NCI-H1436 (cell line): Measurements from ENCODE around the gene PCYOX1L.

Experiments
- DNase-seq: peaks from one replicate; lab custom pipeline; 2025; lab: John Stamatoyannopoulos, UW

Gene PCYOX1L

GRCh38 chr5:149367972-149368645 lies 10.3 kb downstream of the PCYOX1L start:
- no peak for DNase-seq

DNA sequence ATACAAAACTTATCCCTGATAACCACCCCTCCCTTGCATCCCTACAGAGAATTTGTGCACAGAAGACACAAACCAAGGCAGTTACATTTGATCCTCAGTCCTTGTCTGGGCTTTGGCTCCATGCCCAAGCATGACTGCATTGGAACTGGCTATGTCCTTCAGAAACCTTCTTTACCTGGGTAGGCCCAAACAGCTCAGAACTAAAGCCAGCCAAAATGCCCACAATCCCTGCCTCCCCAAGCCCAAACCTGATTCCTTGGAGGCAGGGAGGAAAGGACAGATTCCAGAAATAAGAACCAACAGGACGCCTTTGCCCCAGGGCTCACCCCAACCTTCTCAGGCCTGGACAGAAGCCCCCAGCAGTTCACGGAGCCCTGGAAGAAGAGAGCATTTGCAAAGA lies 13.0 kb downstream of the PCYOX1L start:
- no peak for DNase-seq

DNA sequence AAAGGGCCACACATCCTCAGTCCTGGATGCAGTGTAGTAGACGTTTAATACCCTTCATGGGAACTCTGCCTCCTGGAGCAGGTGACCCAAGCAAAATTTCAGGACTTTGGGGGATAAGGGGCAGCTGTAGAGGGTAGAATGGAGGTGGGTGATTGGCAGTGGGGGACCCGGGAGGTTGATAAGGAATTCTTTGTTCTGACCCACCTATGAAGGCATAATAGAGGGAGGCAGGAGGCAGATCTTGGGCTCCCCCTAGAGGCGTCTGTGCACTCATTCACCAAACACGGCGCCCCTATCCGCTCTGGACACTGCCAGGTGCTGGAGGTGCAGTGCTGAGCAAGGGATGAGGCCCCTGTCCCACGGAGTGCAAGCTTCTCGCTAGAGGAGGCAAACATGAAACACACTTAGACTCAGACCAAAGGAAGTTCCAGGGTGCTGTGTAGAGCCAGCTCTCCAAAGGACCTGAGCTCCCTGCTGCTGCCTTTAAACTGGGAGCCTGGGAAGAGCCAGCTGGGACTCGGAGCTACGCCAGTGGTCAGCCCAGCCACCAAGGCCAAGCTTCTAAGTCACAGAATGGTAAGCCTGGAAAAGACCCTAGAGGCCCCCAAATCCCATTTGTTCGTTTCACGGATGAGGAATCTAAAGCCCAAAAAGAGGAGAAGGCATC lies 13.6 kb downstream of the PCYOX1L start:
- DNase-seq, result peak; percentile 54

DNA sequence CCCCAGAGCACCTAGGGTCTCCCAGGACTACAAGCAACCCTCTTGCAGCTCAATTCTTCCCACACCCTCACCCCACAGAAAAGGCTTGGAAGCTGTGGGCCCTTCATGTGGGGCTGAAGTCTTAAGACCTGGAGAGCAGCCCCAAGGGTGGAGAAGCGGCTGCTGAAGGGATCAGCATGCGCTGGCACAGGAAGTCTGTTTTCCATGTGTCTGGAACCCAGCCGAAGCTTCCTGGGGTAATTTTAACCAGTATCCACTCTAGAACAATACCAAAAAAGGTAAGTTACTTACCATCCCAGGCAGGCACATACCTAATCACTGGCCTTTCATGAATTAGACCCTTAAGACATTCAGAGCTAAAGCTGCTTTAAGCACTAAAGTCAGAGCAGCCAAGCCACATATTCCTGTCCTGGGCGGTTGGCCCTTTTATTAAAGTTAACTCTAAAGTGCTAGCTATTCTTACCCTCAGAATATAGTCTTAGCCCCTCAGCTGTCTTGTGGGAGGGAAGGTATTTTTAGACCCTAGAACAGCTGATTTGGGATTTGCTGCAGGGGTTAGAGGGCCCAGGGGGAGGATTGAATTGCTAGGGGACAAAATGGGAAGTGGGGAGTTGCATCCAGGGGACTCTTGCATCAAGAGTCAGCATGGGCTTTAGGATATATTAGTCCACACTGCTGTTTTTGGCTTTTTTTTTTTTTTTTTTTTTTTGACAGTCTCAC lies 14.4 kb downstream of the PCYOX1L start:
- no peak for DNase-seq

DNA sequence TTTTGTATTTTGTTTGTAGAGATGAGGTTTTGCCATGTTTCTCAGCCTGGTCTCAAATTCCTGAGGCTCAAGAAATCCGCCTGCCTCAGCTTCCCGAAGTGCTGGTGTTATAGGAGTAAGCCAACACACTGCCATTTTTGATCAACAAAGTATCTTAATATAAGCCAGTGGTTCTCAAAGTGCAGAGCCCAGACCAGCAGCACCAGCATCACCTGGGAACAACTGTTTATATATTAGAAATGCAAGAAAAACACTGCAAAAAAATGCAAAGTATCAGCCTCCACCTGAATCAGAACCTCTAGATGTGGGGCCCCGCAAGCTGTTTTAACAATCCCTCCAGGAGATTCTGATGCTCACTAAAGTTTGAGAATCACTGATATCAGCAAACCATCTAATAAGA lies 15.1 kb downstream of the PCYOX1L start:
- DNase-seq, result no peak

DNA sequence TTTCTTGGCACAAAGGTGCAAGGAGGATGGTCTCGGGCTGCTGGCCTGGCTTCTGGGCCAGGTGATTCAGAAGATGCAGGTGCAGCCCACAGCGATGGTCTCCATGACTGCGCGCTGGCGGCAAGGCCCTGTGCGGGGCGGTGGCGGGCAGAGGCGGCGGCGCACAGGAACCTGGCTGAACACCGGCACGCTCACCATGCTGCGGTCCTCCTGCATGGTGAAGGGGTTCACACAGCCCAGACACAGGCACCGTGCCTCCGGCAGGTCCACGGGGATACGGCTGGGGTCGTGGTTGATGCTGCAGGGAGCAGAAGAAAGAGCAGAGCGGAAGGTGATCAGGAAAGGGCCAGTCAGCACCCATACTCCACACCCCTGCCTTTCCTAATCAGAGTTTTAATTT lies 16.5 kb downstream of the PCYOX1L start:
- no peak for DNase-seq

- no peak for DNase-seq
Observed at GRCh38 chr5:149374801-149375200, 17.0 kb downstream of the PCYOX1L start.

GRCh38 chr5:149375434-149375833 lies 17.6 kb downstream of the PCYOX1L start:
- no peak for DNase-seq

DNA sequence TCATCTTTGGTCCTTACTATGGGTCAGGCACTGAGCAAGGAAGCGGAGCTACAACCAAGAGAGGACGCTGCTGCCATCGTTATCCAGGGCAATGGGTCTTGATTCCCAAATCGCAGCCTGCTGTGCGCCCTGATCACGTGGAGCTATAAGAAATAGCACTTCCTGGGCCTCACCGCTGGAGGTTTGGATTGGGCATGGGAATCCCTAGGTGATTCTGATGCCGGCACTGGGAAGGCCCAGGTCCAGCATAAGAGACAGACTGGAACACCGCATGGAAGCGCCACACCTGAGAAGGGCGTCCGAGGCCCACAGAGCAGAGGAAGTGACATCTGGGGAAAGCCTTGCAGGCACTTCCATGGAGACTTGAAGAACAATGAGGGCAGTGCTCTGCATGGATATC lies 18.3 kb downstream of the PCYOX1L start:
- DNase-seq, result no peak

- DNase-seq, result no peak
Observed at GRCh38 chr5:149376711-149377447, 19.0 kb downstream of the PCYOX1L start.

DNA sequence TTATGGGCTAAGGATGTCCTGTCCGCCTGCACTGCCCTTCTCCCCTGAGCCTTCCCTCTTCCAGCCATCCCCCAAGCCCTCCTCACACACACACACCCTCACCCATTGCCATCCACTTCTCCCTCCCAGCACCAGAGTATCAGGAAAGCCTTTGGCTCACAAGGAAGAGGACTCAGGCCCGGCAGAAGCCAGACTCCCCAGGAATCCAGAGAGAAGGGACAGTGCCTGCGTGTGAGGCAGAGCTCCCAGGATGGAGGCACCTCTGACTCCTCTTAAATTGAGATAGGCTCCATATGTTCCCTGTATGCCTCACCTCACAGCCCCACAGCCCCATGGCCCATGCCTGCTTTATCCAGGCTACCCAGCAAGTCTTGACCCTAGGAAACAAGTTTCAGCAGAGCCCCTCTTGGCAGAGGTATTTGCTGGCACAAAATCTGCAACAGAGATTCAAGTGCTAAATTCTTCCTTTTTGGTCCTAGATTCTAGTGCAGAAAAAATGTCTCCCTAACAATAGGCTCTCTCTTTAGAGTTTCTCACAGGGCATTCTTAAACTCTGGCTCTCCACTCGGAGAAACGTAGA lies 20.5 kb downstream of the PCYOX1L start:
- DNase-seq, result no peak

DNA sequence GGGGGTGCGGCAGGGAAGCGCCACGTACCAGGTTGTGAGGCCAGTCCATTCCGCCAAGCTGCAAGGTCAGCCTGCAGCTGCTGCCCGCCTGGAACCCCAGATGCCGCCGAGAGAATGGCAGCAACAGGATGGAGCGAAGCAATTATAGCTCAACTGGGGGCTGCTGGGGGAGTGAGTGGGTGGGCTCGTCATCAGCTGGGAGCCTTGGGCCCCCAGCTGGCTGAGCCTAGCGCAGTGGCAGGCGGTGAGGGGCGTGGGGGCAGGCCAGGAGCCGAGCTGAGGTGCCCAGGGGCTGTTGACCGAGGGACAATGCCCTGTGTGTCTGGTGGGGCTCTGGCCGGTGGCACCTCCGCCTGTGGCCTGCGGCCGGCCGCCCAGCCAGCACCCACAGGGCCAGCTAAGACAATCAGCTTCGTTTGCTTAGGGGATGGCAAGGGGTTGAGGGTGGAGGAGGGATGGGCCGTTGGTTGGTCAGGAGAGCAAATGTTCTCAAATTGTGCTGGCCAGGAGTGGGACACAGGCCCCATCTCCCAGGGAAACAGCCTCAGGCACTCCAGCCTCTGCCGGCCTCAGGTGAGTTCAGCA lies 21.4 kb downstream of the PCYOX1L start, which contains the start of gene IL17B:
IL17B (minus strand) TSS at position 116 of the 585 bp plus-strand sequence; CDS start at position 49, 67 bp downstream.
- no peak for DNase-seq

DNA sequence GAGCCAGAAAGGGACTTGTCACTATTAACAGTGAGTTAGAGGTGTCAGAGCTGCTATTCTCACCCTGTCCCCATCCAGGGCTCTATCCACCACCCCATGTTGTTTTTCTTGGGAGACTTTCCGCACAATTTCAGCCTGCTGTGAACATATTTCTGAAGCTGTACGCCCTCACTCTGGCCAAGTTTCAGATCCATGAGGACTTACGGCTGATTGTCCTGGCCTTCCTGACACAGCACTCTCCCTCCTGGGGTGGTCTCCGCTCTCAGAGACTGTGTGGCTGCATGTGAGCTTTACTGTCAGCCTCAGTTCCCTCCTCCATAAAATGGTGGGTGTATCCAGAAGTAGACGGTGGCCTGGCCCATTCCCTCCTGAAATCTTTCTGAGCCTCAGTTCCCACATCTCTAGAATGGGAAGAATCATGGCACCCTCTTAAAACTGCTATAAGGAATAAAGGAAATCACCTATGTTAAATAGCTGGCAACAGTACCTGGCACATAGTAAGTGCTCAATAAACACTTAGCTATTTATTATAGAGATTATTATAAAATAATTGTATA lies 22.1 kb downstream of the PCYOX1L start:
- no peak for DNase-seq

DNA sequence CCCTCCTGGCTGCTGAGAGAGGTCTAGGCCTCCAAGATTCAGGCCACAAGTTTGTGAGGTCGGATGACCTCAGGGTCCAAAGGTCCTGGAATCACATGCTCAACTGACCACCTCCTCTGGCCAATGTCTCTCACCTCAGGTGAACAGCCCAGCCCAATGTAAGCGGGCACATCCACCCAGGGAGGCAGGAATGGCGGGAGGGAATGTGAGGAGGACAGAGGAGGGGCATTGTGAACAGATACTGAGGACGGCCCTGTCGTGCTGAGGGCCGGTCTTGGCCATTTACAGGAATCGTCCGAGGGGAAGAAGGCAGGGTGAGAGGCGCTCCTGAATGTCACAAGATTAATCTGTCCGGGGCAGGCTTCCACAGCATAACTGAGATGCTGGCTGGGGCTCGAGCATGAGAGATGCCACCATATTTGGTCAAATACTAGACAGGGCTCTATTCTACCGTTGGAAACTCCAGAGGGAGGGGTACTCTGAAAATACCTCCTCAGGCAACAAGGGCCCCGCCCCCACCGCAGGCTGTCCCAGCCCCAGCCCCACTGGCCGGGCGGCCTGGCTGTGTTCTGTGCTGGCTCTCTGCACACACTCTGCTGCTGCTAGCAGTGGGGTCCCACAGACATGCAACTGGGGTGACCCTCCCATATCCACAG lies 22.7 kb downstream of the PCYOX1L start:
- no peak for DNase-seq

GRCh38 chr5:149381261-149381985 lies 23.6 kb downstream of the PCYOX1L start:
- DNase-seq, result no peak

DNA sequence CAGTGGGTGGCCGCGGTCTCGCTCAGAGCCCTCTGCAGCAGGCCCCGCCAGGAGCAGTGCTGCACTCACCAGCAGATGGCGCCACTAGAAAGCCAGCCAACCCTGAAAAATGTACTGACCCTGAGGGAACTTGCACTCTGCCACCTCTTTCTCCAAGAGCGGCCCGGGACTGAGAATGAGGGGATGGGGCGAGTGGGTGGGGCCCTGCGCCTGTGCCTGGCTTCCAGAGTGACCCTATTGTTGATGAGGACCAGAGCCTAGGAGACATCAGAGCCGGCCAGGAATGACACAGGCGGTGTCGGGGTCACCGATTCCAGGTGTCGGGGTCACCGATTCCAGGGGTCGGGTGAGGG lies 24.1 kb downstream of the PCYOX1L start:
- peak; percentile 38 for DNase-seq

DNA sequence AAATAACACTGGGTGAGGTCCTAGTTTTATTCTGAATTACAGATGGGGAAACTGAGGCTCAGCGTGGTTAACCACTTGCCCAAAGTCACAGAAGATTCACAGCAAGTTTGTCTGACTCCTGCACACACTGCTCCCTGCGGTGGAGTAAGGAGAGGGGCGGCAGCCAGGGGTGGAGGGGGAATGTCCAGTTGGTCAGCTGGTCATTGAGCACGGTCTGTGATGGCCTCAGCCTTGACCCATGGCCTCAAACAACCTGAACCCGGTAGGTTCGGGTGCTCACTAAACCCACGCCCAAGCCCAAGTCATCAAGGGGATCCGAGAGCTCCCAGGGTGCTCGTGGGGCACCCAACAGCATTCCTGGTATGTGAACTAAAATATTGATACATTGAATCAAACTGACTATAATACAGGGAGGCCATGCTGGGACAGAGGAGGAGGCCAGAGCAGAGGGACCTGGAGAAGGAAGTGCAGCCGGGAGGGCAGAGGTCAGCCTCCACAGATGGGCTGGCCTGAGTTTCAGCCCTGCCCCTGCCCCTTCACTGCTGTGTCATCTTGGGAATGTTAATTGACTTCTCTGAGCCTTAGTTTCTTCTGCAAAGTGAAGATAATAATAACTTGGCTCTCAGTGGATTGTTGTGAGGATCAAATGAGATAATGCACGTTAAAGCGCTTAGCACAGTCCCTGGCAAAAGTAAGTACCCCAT lies 24.8 kb downstream of the PCYOX1L start:
- no peak for DNase-seq

GRCh38 chr5:149383399-149383798 lies 25.6 kb downstream of the PCYOX1L start:
- no peak for DNase-seq

GRCh38 chr5:149386166-149386565 lies 28.3 kb downstream of the PCYOX1L start:
- no peak for DNase-seq
